ENCODE results near the gene ACTL10.

- no peak for TF ChIP-seq PHF8 (CRISPR knock-in tag; IDR thresholded peaks at IDR 0.05)
- TF ChIP-seq CTCF (CRISPR knock-in tag; IDR thresholded peaks at IDR 0.05): no peak
- TF ChIP-seq CREB1 (IDR thresholded peaks at IDR 0.05): no peak
- no peak for TF ChIP-seq CREB1 (CRISPR knock-in tag; IDR thresholded peaks at IDR 0.05)
- no peak for TF ChIP-seq ZNF720 (CRISPR knock-in tag; IDR thresholded peaks at IDR 0.05)
- TF ChIP-seq MAX (IDR thresholded peaks at IDR 0.05): no peak
- TF ChIP-seq ZNF709 (CRISPR knock-in tag; IDR thresholded peaks at IDR 0.05): no peak
Observed at GRCh38 chr20:33648396-33649004, 18.2 kb upstream of the ACTL10 start.
